ENCODE measurements around the gene DPH6.
"Not testable (repeated sequence)": the region's sequence is repeated elsewhere in the genome, so short reads cannot be mapped to it uniquely, and the experiment has no call there.

The DPH6 gene

GRCh38 chr15:35329521-35329961 is 216.4 kb downstream of the DPH6 start:
- DNase-seq (ENCODE audit: low read depth in 2 of 2): no peak

DNA sequence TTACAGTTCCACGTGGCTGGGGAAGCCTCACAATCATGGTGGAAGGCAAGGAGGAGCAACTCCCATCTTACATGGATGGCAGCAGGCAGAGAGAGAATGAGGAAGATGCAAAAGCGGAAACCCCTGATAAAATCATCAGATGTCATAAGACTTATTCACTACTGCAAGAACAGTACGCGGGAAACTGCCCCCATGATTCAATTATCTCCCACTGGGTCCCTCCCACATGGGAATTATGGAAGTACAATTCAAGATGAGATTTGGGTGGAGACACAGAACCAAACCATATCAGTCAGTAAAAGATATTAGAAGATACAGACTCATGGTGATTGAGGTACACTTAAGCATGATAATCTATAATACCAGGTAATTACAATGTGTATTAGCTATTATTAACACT is 217.1 kb downstream of the DPH6 start:
- not testable (repeated sequence) for DNase-seq (ENCODE audit: low read depth in 2 of 2)

GRCh38 chr15:35327789-35328188 is 218.2 kb downstream of the DPH6 start:
- no peak for DNase-seq (ENCODE audit: low read depth in 2 of 2)

DNA sequence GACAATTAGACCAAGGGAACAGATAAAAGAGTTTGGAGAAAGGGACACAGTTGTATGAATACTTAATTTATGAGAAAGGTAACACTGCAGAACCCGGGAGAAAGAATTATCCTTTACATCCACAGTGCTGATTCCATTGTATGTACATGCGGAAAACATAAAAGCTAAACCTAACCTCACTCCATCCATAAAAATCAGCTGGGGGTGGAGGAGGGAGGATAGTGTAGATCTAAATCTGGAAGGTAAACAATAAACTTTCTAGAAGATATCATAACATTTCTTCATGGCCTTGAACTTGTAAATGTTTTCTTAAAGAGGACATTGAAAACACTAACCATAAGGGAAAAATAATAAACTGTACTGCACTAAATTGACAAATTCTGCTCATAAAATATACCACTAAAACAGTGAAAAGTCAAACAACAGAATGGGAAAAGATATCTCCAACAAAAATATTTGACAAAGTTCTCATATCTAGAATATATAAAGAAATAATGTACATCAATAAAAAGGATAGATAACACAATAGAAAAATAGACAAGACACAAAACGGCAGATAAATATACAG is 220.5 kb downstream of the DPH6 start:
- DNase-seq (ENCODE audit: low read depth in 2 of 2): no peak

GRCh38 chr15:35323141-35323540 is 222.8 kb downstream of the DPH6 start:
- DNase-seq (ENCODE audit: low read depth in 2 of 2): no peak

GRCh38 chr15:35321926-35322325 is 224.0 kb downstream of the DPH6 start:
- DNase-seq (ENCODE audit: low read depth in 2 of 2): no peak

- DNase-seq (ENCODE audit: low read depth in 2 of 2): no peak
Measured at GRCh38 chr15:35320911-35321310, 225.1 kb downstream of the DPH6 start.

Data from stimulated activated CD8-positive, alpha-beta memory T cell treated with anti-CD3 and anti-CD28 coated beads, Interleukin-15, amount 100 ng/mL, for 4 hours (primary cell).